H9 (cell line): ENCODE data around the gene PCBD2. TPM values are rescaled to one million over a fixed set of nuclear protein-coding genes. Genes with fewer than 3 reads are reported as not detected.
"Not testable (repeated sequence)": the region's sequence is repeated elsewhere in the genome, so short reads cannot be mapped to it uniquely, and the experiment has no call there.

Source experiments
- DNase-seq: peaks from one replicate; pipeline ENCODE4 v3.0.0-alpha.2; 2017
- H2AFZ ChIP-seq: one replicate; pipeline ENCODE4 v1.6.1; 2013; ENCODE audit warnings: mild to moderate bottlenecking, low read length, control low read depth, moderate library complexity
- H2AK5ac ChIP-seq: 2 replicates; pipeline ENCODE4 v1.6.1; 2013; ENCODE audit warnings: low read length, control low read depth, mixed read lengths; ENCODE audit not compliant: insufficient read length
- H2BK120ac ChIP-seq: one replicate; pipeline ENCODE4 v1.6.1; 2013; ENCODE audit warnings: low read depth, mild to moderate bottlenecking, low read length, control low read depth, inconsistent platforms; ENCODE audit not compliant: poor library complexity, severe bottlenecking
- H2BK12ac ChIP-seq: 2 replicates; pipeline ENCODE4 v1.6.1; 2013; ENCODE audit warnings: low read length, control low read depth, mixed read lengths, low read depth; ENCODE audit not compliant: insufficient read length
- H2BK15ac ChIP-seq: 2 replicates; pipeline ENCODE4 v1.6.1; 2013; ENCODE audit warnings: low read depth, low read length, control low read depth
- H2BK20ac ChIP-seq: one replicate; pipeline ENCODE4 v1.6.1; 2013; ENCODE audit warnings: low read depth, mild to moderate bottlenecking, low read length, control low read depth, inconsistent platforms; ENCODE audit not compliant: poor library complexity, severe bottlenecking
- H2BK5ac ChIP-seq: 2 replicates; pipeline ENCODE4 v1.6.1; 2013; ENCODE audit warnings: low read length, control low read depth, mixed read lengths; ENCODE audit not compliant: insufficient read length
- H3K14ac ChIP-seq: 2 replicates; pipeline ENCODE4 v1.6.1; 2013; ENCODE audit warnings: low read length, control low read depth; ENCODE audit not compliant: insufficient read depth
- H3K18ac ChIP-seq: 2 replicates; pipeline ENCODE4 v1.6.1; 2013; ENCODE audit warnings: low read depth, mild to moderate bottlenecking, mixed read lengths, low read length, control low read depth; ENCODE audit not compliant: insufficient read length
- H3K23ac ChIP-seq: 2 replicates; pipeline ENCODE4 v1.6.1; 2013; ENCODE audit warnings: low read length, control low read depth, mixed read lengths, low read depth; ENCODE audit not compliant: insufficient read length
- H3K23me2 ChIP-seq: 2 replicates; pipeline ENCODE4 v1.6.1; 2013; ENCODE audit warnings: low read depth, mild to moderate bottlenecking, mixed read lengths, low read length, control low read depth; ENCODE audit not compliant: insufficient read length, poor library complexity, severe bottlenecking
- H3K27ac ChIP-seq: 2 replicates; pipeline ENCODE4 v1.5.1; 2013; ENCODE audit warnings: low read length, control low read depth, mixed read lengths, low read depth; ENCODE audit not compliant: insufficient read length
- H3K27me3 ChIP-seq: 2 replicates; pipeline ENCODE4 v1.6.1; 2013; ENCODE audit warnings: low read length, control low read depth, inconsistent platforms; ENCODE audit not compliant: insufficient read depth
- H3K4ac ChIP-seq: 2 replicates; pipeline ENCODE4 v1.6.1; 2013; ENCODE audit warnings: low read depth, mild to moderate bottlenecking, control low read depth, inconsistent platforms, low read length, moderate library complexity
- H3K4me1 ChIP-seq: 2 replicates; pipeline ENCODE4 v1.6.1; 2013; ENCODE audit warnings: low read length, control low read depth, inconsistent platforms; ENCODE audit not compliant: insufficient read depth
- H3K4me2 ChIP-seq: 2 replicates; pipeline ENCODE4 v1.6.1; 2013; ENCODE audit warnings: low read length, control low read depth, mixed read lengths; ENCODE audit not compliant: insufficient read length, insufficient read depth
- H3K56ac ChIP-seq: 2 replicates; pipeline ENCODE4 v1.6.1; 2013; ENCODE audit warnings: low read depth, mild to moderate bottlenecking, mixed read lengths, low read length, control low read depth; ENCODE audit not compliant: insufficient read length
- H3K79me1 ChIP-seq: 2 replicates; pipeline ENCODE4 v1.6.1; 2013; ENCODE audit warnings: low read depth, mild to moderate bottlenecking, moderate library complexity, low read length, control low read depth, inconsistent platforms; ENCODE audit not compliant: insufficient read depth, poor library complexity, severe bottlenecking
- H3K79me2 ChIP-seq: 2 replicates; pipeline ENCODE4 v1.6.1; 2013; ENCODE audit warnings: low read length, control low read depth, inconsistent platforms; ENCODE audit not compliant: insufficient read depth
- H3K9ac ChIP-seq: 2 replicates; pipeline ENCODE4 v1.6.1; 2013; ENCODE audit warnings: low read length, control low read depth, mixed read lengths; ENCODE audit not compliant: insufficient read length; ENCODE audit errors: extremely low read depth
- H3K9me3 ChIP-seq: one replicate; pipeline ENCODE4 v1.6.1; 2013; ENCODE audit warnings: low read depth, low read length, inconsistent platforms; ENCODE audit not compliant: control insufficient read depth
- H3T11ph ChIP-seq: one replicate; pipeline ENCODE4 v1.6.1; 2013; ENCODE audit warnings: mild to moderate bottlenecking, low read length, control low read depth, inconsistent platforms
- H4K20me1 ChIP-seq: one replicate; pipeline ENCODE4 v1.6.1; 2013; ENCODE audit not compliant: control insufficient read depth, insufficient read length, insufficient read depth
- H4K5ac ChIP-seq: 2 replicates; pipeline ENCODE4 v1.6.1; 2013; ENCODE audit warnings: low read depth, mild to moderate bottlenecking, mixed read lengths, low read length, control low read depth; ENCODE audit not compliant: insufficient read length
- H4K8ac ChIP-seq: replicated peaks from 2 replicates; pipeline ENCODE4 v1.6.1; 2013; ENCODE audit warnings: low read length, control low read depth, mixed read lengths, low read depth; ENCODE audit not compliant: insufficient read length
- H4K91ac ChIP-seq: 2 replicates; pipeline ENCODE4 v1.6.1; 2013; ENCODE audit warnings: low read depth, mild to moderate bottlenecking, moderate library complexity, mixed read lengths, low read length, control low read depth; ENCODE audit not compliant: insufficient read length
- H3K27ac Mint-ChIP-seq, 3 experiments: 2 replicates in 2 of 3; 3 replicates in 1 of 3; pipeline ENCODE4 v1.8.0; 2020 to 2021; ENCODE audit warnings: mixed read lengths in 3 of 3, mild to moderate bottlenecking in 1 of 3, moderate library complexity in 1 of 3
- H3K27me3 Mint-ChIP-seq: 2 replicates; pipeline ENCODE4 v1.8.0; 2021; ENCODE audit warnings: low read depth, mild to moderate bottlenecking, moderate library complexity, mixed read lengths
- H3K36me3 Mint-ChIP-seq, 3 experiments: 2 replicates in 2 of 3; 3 replicates in 1 of 3; pipeline ENCODE4 v1.8.0; 2020 to 2021; ENCODE audit warnings: low read depth in 3 of 3, mixed read lengths in 3 of 3; ENCODE audit not compliant: insufficient read depth in 1 of 3
- H3K4me1 Mint-ChIP-seq, 2 experiments: 2 replicates each; pipeline ENCODE4 v1.8.0; 2020; ENCODE audit warnings: mixed read lengths in 2 of 2
- H3K4me3 Mint-ChIP-seq, 2 experiments: 2 replicates in 1 of 2; 3 replicates in 1 of 2; pipeline ENCODE4 v1.8.0; 2020 to 2021; ENCODE audit warnings: mild to moderate bottlenecking in 2 of 2, mixed read lengths in 2 of 2, moderate library complexity in 1 of 2
- H3K9me3 Mint-ChIP-seq, 2 experiments: 2 replicates in 1 of 2; 3 replicates in 1 of 2; pipeline ENCODE4 v1.8.0; 2020; ENCODE audit warnings: mild to moderate bottlenecking in 2 of 2, mixed read lengths in 2 of 2, moderate library complexity in 1 of 2
- WGBS: extraction: QIAGEN DNeasy Blood & Tissue Kit; methylation state at CpG from one replicate; pipeline ENCODE4 v1.1.7; 2013; ENCODE audit warnings: missing lambda C conversion rate, low lambda C conversion rate, mixed read lengths; ENCODE audit not compliant: insufficient read length; ENCODE audit errors: extremely low coverage; 5-methylcytosine and 5-hydroxymethylcytosine counted together
- long read RNA-seq: library from polyadenylated mRNA; unstranded; transcript quantifications from one replicate; pipeline ENCODE4 v2.0.0, GENCODE V29; 2020
- total RNA-seq: library from RNA; stranded (reverse); gene quantifications from 2 replicates; pipeline ENCODE4 v1.2.1, GENCODE V29; 2021
- TF ChIP-seq, protein P1 (sequence below): fragments of 200-600 bp; sonication (generic); conservative IDR thresholded peaks from 3 replicates; pipeline ENCODE4 v1.8.0; 2021; ENCODE audit warnings: antibody characterized with exemption, mild to moderate bottlenecking

The PCBD2 gene
- total RNA-seq, result 11.0 and 11.9 TPM in 2 replicates
- long read RNA-seq, transcript PCBD2-201 (4 exons, 1,223 nt), result major isoform, 23 of 25 reads
- long read RNA-seq, partial matches to known transcripts, result 0 of 25 reads
- long read RNA-seq, other reads (novel, unspliced or antisense), result 2 of 25 reads

DNA sequence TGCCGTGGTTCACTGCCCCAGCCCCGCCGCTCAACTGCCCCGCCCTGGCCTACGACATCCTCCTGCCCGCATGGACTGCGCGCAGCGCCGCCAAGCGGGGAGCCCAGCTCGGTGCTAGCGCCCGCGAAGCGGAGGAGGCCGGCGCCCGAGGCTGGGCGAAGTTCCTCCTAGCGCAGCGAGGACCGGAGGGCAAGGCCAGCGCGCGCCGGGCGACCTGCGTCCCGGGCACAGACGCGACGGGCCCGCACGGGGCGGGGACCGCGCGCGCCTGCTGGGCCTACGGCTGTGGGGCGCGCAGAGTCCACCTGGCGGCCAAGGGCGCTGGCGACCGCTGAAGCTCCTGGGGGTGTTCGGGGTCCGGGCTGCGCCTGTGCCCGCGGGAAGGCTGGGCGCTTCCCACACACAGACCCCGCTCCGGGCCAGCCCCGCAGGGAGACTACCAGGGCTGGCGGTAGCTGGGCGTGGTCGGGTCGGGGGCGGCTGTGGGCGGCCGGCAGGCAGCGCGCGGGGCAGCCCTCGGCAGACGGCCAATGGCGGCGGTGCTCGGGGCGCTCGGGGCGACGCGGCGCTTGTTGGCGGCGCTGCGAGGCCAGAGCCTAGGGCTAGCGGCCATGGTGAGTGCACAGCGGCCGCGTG is at the start of gene PCBD2:
PCBD2 (plus strand) TSS at position 522 of the 636 bp plus-strand sequence; CDS start at position 531, 9 bp downstream.
- WGBS, result no CpG with 5 or more reads among the region's 84 CpGs
- H3K9me3 Mint-ChIP-seq, result no peaks in the 10 kb centered on the region
- Histone ChIP-seq H4K91ac (no peak within 1 kb of the TSS), H2AK5ac (no peak within 1 kb of the TSS), H4K20me1 (no peaks in the 10 kb centered on the region), H4K8ac (no peak within 1 kb of the TSS), H3K79me2 (no peaks in the 10 kb centered on the region), H3K18ac (peak within 1 kb of the TSS; percentile 94), H2BK5ac (peak within 1 kb of the TSS; percentile 1), H3K4me1 (0 out of 2 replicates have a peak, but pooled peaks cover 3% of the 10 kb centered on the region), H3K27me3 (no peaks in the 10 kb centered on the region), H4K5ac (no peak within 1 kb of the TSS), H3K23me2 (no peaks in the 10 kb centered on the region), H2BK20ac (no peak within 1 kb of the TSS), H3K79me1 (no peaks in the 10 kb centered on the region), H3K4ac (no peak within 1 kb of the TSS; the same call in 1 of the 2 replicates), H2BK120ac (no peak within 1 kb of the TSS), H3K14ac (peak within 1 kb of the TSS; percentile 90), H3K27ac (no peak within 1 kb of the TSS), H3K23ac (no peak within 1 kb of the TSS), H3K9ac (peak within 1 kb of the TSS; percentile 73), H2BK12ac (no peak within 1 kb of the TSS), H3K56ac (no peak within 1 kb of the TSS), H3K9me3 (no peaks in the 10 kb centered on the region), H2AFZ (no peak within 1 kb of the TSS), H2BK15ac (no peak within 1 kb of the TSS), H3T11ph (no peak within 1 kb of the TSS), H3K4me2 (peak within 1 kb of the TSS; percentile 46)
- H3K4me3 Mint-ChIP-seq, result peak within 1 kb of the TSS; percentile 90 to 91
- peak; percentile 92 for DNase-seq
- peak within 1 kb of the TSS; percentile 91 to 99 (median 97) for H3K27ac Mint-ChIP-seq
- H3K36me3 Mint-ChIP-seq, result peaks cover 0 to 13% (median 0%) of the 10 kb centered on the region in 3 experiments; a peak in 2 of 7 replicates
- TF ChIP-seq, protein P1, sequence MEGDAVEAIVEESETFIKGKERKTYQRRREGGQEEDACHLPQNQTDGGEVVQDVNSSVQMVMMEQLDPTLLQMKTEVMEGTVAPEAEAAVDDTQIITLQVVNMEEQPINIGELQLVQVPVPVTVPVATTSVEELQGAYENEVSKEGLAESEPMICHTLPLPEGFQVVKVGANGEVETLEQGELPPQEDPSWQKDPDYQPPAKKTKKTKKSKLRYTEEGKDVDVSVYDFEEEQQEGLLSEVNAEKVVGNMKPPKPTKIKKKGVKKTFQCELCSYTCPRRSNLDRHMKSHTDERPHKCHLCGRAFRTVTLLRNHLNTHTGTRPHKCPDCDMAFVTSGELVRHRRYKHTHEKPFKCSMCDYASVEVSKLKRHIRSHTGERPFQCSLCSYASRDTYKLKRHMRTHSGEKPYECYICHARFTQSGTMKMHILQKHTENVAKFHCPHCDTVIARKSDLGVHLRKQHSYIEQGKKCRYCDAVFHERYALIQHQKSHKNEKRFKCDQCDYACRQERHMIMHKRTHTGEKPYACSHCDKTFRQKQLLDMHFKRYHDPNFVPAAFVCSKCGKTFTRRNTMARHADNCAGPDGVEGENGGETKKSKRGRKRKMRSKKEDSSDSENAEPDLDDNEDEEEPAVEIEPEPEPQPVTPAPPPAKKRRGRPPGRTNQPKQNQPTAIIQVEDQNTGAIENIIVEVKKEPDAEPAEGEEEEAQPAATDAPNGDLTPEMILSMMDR, result peak; percentile 92
- no peaks in the 10 kb centered on the region for H3K27me3 Mint-ChIP-seq
- H3K4me1 Mint-ChIP-seq, result peaks cover 5 to 8% of the 10 kb centered on the region in 2 experiments

DNA sequence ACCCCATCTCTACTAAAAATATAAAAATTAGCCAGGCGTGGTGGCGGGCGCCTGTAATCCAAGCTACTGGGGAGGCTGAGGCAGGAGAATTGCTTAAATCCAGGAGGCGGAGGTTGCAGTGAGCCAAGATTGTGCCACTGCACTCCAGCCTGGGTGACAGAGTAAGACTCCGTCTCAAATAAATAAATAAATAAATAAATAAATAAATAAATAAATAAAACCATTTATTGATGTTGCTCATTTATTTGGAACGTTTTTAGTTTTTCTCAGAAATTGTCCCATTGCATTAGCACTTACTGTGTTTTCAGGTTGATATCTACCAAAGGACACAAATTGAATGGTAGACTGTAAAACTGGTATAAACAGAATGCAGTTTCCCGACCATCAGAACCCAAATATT is 48.5 kb upstream of the PCBD2 start:
- not testable (repeated sequence) for H3K79me2 ChIP-seq, H4K5ac ChIP-seq, H3K27me3 Mint-ChIP-seq, H3K14ac ChIP-seq, H4K91ac ChIP-seq, H3T11ph ChIP-seq, H3K4me1 Mint-ChIP-seq, H3K4me3 Mint-ChIP-seq, H4K20me1 ChIP-seq, H2BK120ac ChIP-seq, H2AK5ac ChIP-seq, H2BK5ac ChIP-seq, H3K56ac ChIP-seq, H2BK20ac ChIP-seq, H3K4me2 ChIP-seq, H3K4me1 ChIP-seq, H3K4ac ChIP-seq, H3K27ac ChIP-seq, H3K9me3 Mint-ChIP-seq, H3K9me3 ChIP-seq, H3K27me3 ChIP-seq, H3K27ac Mint-ChIP-seq, H3K23me2 ChIP-seq, H2AFZ ChIP-seq, H3K23ac ChIP-seq, H3K9ac ChIP-seq, H2BK12ac ChIP-seq, H2BK15ac ChIP-seq, DNase-seq, H3K18ac ChIP-seq, H4K8ac ChIP-seq, H3K79me1 ChIP-seq
- peaks cover 7 to 46% (median 40%) of the 10 kb centered on the region in 3 experiments; a peak in 6 of 7 replicates for H3K36me3 Mint-ChIP-seq
- no CpG with 5 or more reads among the region's 7 CpGs for WGBS
